ENCODE data around the gene DNAH3. TPM values are rescaled to one million over a fixed set of nuclear protein-coding genes. Genes with fewer than 3 reads are reported as not detected.

The DNAH3 gene
- total and polyA plus RNA-seq, 2 of the 8 experiments (the other 6 are each of a cell fraction or from before 2014, with no cell fraction given), result 0.57 to 0.71 TPM

DNA sequence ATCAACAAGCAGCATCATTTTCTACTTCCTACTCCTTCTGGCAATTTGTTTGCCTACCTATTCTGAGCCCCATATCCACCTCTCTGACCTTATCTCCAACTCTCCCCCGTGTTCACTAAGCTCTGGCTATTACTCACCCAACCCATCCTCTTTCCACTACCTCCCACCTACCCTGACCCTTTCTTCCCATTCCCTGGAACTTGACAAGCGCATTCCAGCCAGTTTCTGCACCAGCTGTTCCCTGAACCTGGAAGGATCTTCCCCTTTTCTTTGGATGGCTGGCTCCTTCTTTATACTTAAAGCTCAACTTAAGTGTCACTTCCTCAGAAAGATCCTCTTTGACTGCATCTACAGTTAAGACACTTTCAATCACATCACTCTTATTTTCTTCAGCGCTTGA is 252.7 kb downstream of the DNAH3 start:
- Histone ChIP-seq H4K5ac (ENCODE audit: insufficient read length, low read depth, low read length) (no peak overlapping the region), H2BK12ac (ENCODE audit: low read depth, low read length) (no peak overlapping the region), H2BK15ac (ENCODE audit: low read length) (no peak overlapping the region), H3K4me3 (ENCODE audit: extremely low read depth in 1 of 4, insufficient read depth in 2 of 4, low read depth in 3 of 4, low read length in 4 of 4) (no peak overlapping the region), H4K91ac (replicated peaks; ENCODE audit: insufficient read length, low read length) (no peak overlapping the region), H4K8ac (ENCODE audit: extremely low read depth, insufficient read depth, low read length) (no peak overlapping the region), H3K23ac (ENCODE audit: insufficient read length) (no peak overlapping the region), H3K4ac (replicated peaks; ENCODE audit: insufficient read length, low read depth, low read length) (no peak overlapping the region), H3K36me3 (ENCODE audit: control insufficient read depth in 2 of 4, insufficient read depth in 4 of 4, low read length in 3 of 4) (peaks cover 0 to 13% (median 5%) of the 10 kb centered on the region in 4 experiments; a peak in 4 of 8 replicates), H2BK20ac (ENCODE audit: low read length) (no peak overlapping the region), H3K9ac (replicated peaks in 1 of 4; ENCODE audit: extremely low read depth in 1 of 4, low read depth in 3 of 4, low read length in 3 of 4) (no peak overlapping the region), H3K4me2 (ENCODE audit: insufficient read depth in 1 of 2, low read depth in 2 of 2, low read length in 2 of 2) (no peak overlapping the region), H2AFZ (ENCODE audit: low read length) (no peak overlapping the region), H4K20me1 (replicated peaks in 1 of 2; ENCODE audit: control insufficient read depth in 1 of 2, insufficient read depth in 2 of 2, low read length in 2 of 2) (no peaks in the 10 kb centered on the region), H2AK5ac (ENCODE audit: low read depth, low read length) (no peak overlapping the region), H3K14ac (ENCODE audit: insufficient read length) (no peak overlapping the region), H3K23me2 (ENCODE audit: low read depth, low read length) (peaks cover 6% of the 10 kb centered on the region; the same call in 1 of the 2 replicates), H3K9me3 (ENCODE audit: insufficient read depth in 2 of 2, low read depth in 1 of 2, low read length in 1 of 2) (no peaks in the 10 kb centered on the region), H3K79me2 (ENCODE audit: control insufficient read depth in 1 of 2, insufficient read depth in 2 of 2, low read length in 2 of 2) (peaks cover 6 to 77% of the 10 kb centered on the region in 2 experiments; a peak in 2 of 4 replicates), H3K56ac (replicated peaks; ENCODE audit: insufficient read length, low read depth, low read length) (no peak overlapping the region), H3K79me1 (ENCODE audit: low read depth, low read length) (peaks cover 6% of the 10 kb centered on the region), H3K18ac (ENCODE audit: extremely low read depth, low read length) (no peak overlapping the region), H3K27me3 (replicated peaks in 1 of 4; ENCODE audit: control insufficient read depth in 3 of 4, extremely low read depth in 1 of 4, insufficient read depth in 3 of 4, low read length in 3 of 4) (no peaks in the 10 kb centered on the region), H3K4me1 (replicated peaks in 1 of 4; ENCODE audit: control insufficient read depth in 3 of 4, insufficient read depth in 4 of 4, low read length in 3 of 4) (peaks cover 0 to 6% (median under 1%) of the 10 kb centered on the region in 4 experiments; a peak in 1 of 7 replicates), H2BK5ac (ENCODE audit: low read depth, low read length) (no peak overlapping the region), H2BK120ac (replicated peaks; ENCODE audit: low read depth, low read length) (no peak overlapping the region), H3K27ac (ENCODE audit: low read depth, low read length) (no peak overlapping the region)
- DNase-seq (ENCODE audit: low read depth in 1 of 2, low spot score in 2 of 2) (no peak), FAIRE-seq (no peak)
- WGBS, 2 experiments (ENCODE audit: extremely low coverage in 1 of 2, insufficient coverage in 1 of 2, insufficient read length in 1 of 2, insufficient replicate concordance in 2 of 2, low coverage in 1 of 2, low lambda C conversion rate in 2 of 2, missing lambda C conversion rate in 1 of 2), result 78% methylated on average over 3 of the region's 3 CpGs; no CpG with 5 or more reads in 1 of the 2 experiments
- TF ChIP-seq GABPA (IDR thresholded peaks at IDR 0.05; ENCODE audit: borderline replicate concordance, insufficient read depth, low read length), result no peak
- no peak for TF ChIP-seq SIX5 (IDR thresholded peaks at IDR 0.05; ENCODE audit: low read depth, low read length)
- no peak for TF ChIP-seq TAF1 (IDR thresholded peaks at IDR 0.05; ENCODE audit: low read depth, low read length)
- TF ChIP-seq JUN (IDR thresholded peaks at IDR 0.05; ENCODE audit: low read depth, low read length), result no peak
- POLR2A ChIA-PET (ENCODE audit: partially characterized antibody), result interaction anchor here (1.1 to 1.2 kb wide), 2 partner anchors 12 to 32 kb away, joined by 3 to 4 read pairs; no protein-coding TSS in a partner anchor
- CTCF ChIA-PET (ENCODE audit: partially characterized antibody), result interaction anchor here (1.0 to 2.3 kb wide), 5 partner anchors 9 to 103 kb away, joined by 3 to 7 read pairs (median 3); no protein-coding TSS in a partner anchor

Data from H1 (cell line).